HG02885 (cell line): ENCODE results near the gene AP1M1.

Experiments
- ATAC-seq: cut with Tn5 transposase; IDR thresholded peaks from one replicate; pipeline ENCODE4 v1.9.1; 2021; ENCODE audit warnings: mild to moderate bottlenecking; ENCODE audit not compliant: unreplicated experiment, poor library complexity

AP1M1 gene

DNA sequence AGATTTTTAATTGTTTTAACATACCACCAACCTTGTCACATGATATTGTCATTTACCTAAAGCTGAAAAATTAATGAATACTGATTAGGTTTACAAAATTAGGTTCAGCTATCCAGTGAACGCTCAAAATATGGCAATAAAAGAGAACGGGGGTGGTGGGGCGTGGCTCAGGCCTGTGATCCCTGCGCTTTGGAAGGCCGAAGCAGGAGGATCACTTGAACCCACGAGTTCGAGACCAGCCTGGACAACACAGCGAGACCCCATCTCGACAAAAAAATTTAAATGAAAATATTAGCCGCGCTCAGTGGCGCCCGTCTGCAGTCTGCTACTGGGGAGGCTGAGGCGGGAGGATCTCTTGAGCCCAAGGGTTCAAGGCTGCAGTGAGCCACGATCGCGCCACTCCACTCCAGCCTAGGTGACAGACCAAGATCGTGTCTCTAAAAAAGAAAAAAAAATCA lies 13.0 kb upstream of the AP1M1 start:
- no peak for ATAC-seq

DNA sequence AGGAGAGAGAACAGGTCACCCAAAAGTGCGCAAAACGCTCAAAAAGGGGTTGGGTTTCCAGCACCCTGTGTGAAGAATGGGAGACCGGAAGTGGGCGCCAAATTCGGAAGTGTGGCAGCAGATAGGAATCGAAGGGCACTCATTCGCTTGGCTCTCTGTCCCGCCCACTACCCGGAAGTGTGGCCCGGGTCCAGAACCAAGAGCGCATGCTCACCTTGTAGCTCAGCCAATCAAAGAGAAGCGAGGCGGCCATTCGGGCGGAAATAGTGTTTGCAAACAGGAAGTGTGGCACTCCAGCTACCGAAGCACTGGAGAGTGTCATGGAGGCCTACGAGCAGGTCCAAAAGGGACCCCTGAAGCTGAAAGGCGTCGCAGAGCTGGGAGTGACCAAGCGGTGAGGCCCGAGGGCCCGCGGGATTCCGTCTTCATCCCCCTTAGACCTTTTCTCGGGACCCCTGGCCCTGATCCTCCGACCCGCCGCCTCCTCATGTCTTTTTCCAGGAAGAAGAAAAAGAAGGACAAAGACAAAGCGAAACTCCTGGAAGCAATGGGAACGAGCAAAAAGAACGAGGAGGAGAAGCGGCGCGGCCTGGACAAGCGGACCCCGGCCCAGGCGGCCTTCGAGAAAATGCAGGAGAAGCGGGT lies 12.5 kb upstream of the AP1M1 start, which contains the start of gene FAM32A:
TSS of gene FAM32A (plus strand) at position 288 of the 645 bp plus-strand sequence. CDS start at position 321, 33 bp downstream.
- peak; percentile 94 for ATAC-seq

- no peak for ATAC-seq
Measured at GRCh38 chr19:16185768-16186123, 12.0 kb upstream of the AP1M1 start.

- no peak for ATAC-seq
Measured at GRCh38 chr19:16188521-16188920, 9.2 kb upstream of the AP1M1 start.

- no peak for ATAC-seq
Measured at GRCh38 chr19:16190198-16190597, 7.5 kb upstream of the AP1M1 start.

DNA sequence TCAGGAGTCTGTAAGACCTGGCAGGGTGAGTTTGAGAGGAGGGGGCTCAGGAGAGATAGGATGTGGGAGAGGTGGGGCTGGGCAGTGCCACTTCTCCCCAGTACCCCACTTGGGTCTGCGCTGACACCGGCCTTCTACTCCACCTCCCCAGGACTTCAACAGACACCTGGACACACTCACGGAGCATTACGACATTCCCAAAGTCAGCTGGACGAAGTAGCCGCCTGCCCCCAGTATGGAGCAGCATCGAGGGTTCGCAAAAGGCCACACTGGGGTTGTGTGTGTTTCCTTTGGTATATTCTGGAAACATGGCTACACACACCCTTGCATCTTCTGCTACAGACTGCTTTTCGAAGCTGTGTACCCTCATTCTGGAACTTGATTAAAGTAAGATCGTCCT lies 7.0 kb upstream of the AP1M1 start:
- no peak for ATAC-seq

- no peak for ATAC-seq
Measured at GRCh38 chr19:16191216-16191908, 6.3 kb upstream of the AP1M1 start.

GRCh38 chr19:16193466-16193865 lies 4.2 kb upstream of the AP1M1 start:
- ATAC-seq: no peak

GRCh38 chr19:16197188-16197621 lies 506 bp upstream of the AP1M1 start:
- no peak for ATAC-seq

DNA sequence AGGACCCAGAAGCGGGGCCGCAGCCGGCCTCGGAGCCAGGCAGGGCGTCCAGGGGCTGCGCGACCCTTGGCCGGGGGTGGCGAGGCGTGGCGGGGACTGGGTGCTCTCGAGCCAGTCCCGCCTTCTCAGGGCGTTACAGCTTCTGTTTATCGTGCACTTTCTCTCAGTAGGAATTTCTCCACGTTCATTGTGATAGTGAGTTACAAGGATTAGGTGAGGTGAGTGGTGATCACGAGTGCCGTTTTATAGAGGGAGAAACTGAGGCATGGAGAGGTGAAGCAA lies 600 bp downstream of the AP1M1 start:
- ATAC-seq: no peak

GRCh38 chr19:16199275-16199932 lies 1.7 kb downstream of the AP1M1 start:
- ATAC-seq: no peak

GRCh38 chr19:16200038-16201010 lies 2.6 kb downstream of the AP1M1 start:
- no peak for ATAC-seq

DNA sequence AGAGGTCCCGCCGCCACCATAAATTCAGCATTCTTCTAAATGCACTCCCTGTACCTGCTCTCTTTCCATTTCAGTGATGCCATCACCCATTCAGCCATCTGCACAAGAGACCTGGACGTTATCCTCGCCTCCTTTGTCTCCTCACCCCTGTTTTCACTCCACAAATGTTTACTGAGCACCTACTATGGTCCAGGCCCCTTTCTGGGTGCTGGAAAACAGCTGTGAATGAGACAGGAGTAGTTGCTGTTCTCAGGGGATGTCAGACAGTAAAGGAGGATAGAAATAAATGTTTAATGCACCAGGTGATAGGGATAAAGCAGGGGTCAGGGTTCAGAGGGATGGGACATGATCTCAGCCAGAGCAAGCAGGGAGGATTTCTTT lies 3.3 kb downstream of the AP1M1 start:
- ATAC-seq: no peak

DNA sequence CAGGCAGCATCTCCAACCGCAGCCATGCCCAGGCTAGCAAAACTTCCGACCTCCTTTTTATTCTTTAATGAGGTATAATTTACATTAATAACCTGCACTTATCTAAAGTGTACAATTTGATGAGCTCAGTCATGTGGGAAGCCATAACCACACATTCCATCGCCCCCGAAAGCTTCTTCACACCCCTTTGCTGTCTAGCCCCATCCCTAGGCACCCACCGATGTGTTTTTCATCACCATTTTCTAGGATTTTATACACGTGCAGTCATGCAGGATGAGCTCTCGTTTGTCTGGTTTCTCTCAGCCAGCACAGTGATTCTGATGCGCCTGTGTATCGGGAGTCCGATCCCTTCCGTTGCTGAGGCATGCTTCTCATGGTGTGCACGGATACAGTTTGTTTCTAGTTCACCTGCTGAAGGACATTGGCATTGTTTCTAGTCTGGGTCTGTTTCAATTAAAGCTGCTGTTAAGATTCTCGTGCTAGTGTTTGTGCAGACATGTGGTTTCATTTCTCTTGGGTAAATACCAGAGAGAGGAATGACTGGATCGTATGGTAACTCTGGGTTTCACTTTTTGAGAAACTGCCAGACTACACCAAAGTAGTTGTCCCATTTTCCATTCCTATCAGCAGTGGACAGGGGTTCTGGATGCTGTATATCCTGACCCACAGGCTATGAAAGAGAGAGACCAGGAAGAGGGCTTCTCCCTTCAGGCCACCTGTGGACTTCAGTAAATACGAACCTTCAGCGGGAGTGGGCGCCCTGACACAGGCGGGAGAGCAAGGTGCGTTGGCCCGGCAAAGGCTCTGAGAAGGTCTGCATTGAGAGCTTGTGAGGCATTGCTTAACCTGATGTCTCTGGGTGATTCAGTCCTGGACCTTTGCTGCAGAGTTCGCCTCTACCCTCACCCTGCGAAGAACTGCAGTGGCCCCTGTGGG lies 4.9 kb downstream of the AP1M1 start:
- ATAC-seq: no peak

GRCh38 chr19:16203256-16204004 lies 5.7 kb downstream of the AP1M1 start:
- ATAC-seq: no peak

GRCh38 chr19:16204005-16204294 lies 6.2 kb downstream of the AP1M1 start:
- ATAC-seq: no peak

DNA sequence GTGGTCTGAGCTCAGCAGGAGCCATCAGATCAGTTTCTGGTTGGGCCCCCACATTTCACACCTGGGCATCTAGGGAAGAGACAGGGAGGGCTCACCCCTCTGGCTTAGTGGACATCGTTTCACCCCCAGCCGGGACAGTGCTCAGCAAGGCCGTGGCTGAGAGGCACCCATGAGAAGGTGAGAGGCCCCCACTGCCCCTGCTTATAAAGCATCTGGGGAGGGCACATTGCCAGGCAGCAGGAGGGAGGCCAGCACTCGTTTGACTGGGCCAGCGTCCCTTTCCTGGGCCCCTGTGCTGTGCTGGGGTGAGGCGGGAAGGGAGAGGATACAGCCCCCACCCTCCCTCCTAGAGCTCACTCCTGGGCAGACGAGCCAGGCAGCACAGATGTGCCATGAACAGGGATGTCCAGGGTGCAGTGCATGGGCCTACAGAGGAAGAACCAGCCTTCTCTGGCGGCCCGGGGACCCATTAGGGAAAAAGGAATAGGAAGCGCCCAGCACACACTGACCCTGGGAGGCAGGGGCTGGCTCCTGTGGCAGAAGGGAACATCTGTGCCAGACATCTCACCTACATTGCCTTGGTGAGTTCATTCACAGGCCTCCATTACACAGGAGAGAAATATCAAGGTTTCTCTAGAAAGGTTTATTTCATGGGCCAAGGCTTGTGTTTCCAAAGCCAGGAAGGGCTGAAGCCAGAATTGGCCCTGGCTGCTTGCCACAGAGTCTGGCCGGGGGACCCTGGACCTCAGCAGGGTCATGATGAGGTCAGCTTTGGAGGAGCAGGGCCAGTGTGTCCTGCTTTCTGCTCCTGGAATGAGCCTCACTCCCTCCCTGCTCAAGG lies 7.7 kb downstream of the AP1M1 start:
- ATAC-seq: no peak

DNA sequence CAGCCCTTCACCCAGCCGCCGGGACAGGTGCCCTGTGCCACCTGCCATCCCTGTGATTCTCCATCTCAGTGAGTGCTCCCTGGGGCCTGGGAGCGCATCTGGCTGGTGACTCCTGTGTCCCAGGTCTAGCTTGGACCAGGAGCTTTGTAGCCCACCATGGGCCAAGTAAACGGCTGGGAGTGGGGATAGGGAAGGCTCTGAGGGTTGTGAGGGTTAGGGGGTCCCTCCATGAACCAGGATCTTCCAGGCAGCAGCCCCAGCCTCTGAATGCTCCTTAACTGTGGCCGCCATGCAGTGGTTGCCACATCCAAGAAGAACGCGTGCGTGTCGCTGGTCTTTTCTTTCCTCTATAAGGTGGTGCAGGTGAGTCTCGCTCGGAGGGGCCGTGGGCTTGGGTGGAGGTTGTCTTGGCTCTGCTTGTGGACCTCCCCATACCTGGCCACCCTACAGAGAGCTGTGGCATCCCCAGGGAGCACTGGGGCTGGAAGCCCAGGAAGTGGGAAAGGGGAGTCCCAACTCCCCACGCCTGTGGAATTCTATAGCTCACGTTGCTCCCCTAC lies 8.4 kb downstream of the AP1M1 start:
- ATAC-seq: no peak
